GM08714 (cell line): ENCODE data around the gene UQCR11.

Experiments
- H3K4me3 ChIP-seq: fragments of 200-500 bp; sonication (Bioruptor generic); 2 replicates; pipeline ENCODE4 v1.5.1; 2014; ENCODE audit warnings: mild to moderate bottlenecking, low read length, inconsistent platforms
- ZNF274 ChIP-seq: IDR thresholded peaks from 2 replicates; pipeline ENCODE4 v1.6.1; 2012; ENCODE audit warnings: mild to moderate bottlenecking, low read depth, low read length

UQCR11 gene

DNA sequence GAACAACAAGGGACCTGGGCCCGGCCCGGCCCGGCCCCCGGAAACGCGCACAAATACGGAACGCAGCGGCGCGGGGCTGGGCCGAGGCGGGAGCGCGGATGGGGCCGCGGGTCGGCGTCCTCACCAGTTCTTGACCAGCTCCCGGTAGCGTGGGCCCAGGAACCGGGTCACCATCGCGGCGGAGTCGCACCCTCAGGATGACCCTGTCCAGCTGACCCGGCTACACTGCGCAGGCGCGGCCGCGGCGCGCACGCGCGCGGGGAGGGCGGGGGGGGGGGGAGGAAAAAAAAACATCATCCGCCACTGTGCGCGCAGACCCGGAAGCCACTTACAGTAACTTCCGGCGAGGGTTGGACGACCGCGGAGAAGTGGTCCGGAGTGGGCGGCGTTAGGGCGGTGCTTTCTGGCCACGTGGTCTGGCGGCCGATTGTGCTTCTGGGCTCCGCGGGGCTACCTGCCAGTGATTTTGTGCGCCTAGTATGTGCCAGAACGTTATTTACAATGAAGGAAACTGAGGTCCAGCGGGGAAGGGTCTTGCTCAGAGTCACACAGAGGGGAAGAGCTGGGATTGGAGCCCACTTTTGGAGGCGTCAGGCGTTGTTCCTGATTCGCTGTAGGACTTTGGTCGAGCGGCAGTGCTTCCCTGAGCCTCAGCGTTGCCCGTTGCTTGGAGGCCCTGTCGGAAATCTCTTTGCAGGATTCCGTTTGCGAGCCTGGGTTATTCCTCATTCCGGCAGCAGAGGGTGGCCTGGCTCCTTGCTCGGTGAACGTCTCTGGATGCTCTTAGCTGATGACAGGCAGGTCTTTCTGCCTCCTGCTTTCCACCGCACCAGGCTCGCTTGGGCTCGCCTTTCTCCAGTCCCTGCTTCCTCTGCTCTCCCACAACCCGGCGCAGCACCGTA is at the start of gene UQCR11:
Gene UQCR11, minus strand, starts transcription at position 227 of the 902 bp plus-strand sequence. Its CDS starts 53 bp downstream, at position 174.
- TF ChIP-seq ZNF274 = no peak
- peak within 1 kb of the TSS; percentile 98 for H3K4me3 ChIP-seq

DNA sequence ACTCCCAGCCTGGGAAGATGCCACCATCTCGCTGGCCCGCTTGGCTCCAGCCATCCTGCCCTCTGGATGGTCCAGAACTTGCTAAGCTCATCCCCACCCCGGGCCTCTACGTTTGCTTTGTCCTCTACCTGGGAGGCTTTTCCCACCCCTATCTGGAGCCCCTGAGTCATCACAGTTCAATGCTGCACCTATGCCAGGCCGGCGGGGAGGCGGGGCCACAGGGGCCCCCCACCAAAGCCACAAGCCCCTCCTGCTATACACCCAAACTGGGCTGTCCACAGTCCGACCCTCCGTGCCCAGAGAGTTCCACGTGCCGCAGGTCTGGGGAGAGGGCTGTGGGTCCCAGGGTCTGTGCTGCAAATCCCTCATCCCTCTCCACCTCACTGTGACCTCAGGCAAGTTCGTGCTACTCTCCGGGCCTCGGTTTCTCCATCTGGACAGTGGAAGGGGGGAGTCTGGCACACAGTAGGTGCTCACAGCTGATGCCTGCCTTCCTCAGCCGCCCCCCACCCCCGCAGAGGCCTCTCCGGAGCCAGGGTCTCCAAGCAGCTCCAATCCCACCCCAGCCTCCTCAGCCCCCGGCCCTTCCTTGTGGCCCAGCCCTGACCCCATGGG is 49.0 kb upstream of the UQCR11 start:
- H3K4me3 ChIP-seq = no peak overlapping the region
- TF ChIP-seq ZNF274 = no peak

DNA sequence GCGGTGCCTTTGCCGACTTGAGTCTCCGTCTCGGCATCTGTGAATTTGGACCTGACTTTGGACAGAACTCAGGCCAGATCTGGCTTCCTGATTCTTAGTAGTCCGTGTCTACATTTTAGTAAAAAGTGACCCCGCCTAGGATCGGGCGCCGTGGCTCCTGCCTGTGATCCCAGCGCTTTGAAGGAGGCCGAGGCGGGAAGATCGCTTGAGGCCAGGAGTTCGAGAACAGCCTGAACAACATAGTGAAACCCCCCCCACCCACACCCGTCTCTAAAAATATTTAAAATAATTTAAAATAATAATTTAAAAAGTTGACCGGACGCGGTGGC is 48.0 kb upstream of the UQCR11 start:
- no peak for TF ChIP-seq ZNF274
- H3K4me3 ChIP-seq = peak overlapping the region; percentile 61; the same call in 1 of the 2 replicates

DNA sequence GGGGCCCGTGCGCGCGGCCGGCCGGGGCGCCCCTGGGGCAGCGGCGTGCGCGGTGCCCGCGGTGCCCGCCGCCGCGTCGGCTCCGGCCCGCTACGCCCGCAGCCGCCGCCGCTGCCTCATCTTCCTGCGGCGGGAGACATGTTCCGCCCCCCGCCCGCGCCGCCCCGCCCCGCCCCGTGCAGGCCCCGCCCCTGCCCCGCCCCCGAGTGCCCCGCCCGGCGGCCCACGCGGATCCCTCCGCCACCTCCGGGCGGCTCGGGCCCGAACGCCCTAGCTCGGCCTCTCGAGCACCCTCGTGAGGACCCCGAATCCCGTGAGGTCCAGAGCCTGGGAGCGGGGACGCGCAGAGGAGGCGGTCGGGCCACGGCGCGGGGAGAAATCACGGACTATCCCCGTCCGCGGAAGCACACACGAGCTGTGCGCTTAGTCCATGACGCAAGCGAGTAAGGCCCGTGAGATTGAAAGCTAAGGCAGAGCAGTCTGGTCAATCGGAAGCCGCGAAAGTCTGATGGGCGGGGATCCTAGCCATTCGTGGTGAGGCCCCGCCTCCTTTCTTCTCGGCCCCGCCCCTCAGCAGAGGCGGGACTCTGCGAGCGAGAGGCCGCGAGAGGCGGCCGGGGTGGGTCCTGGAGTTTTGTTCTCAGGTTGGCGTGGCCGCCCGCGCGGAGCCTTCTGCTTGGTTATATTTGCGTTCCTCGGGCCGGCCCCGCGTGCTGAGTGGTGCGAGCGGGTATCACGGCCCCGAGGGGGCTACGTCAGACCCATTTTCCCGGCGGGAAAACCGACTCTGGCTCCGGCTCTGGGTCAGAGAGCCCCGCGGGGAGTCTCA is 47.4 kb upstream of the UQCR11 start, which contains the start of gene TCF3:
Gene TCF3, minus strand, starts transcription at position 145 of the 829 bp plus-strand sequence. CDS start 2,367 bp downstream, outside the sequence.
- TF ChIP-seq ZNF274 = no peak
- peak within 1 kb of the TSS; percentile 75 for H3K4me3 ChIP-seq

DNA sequence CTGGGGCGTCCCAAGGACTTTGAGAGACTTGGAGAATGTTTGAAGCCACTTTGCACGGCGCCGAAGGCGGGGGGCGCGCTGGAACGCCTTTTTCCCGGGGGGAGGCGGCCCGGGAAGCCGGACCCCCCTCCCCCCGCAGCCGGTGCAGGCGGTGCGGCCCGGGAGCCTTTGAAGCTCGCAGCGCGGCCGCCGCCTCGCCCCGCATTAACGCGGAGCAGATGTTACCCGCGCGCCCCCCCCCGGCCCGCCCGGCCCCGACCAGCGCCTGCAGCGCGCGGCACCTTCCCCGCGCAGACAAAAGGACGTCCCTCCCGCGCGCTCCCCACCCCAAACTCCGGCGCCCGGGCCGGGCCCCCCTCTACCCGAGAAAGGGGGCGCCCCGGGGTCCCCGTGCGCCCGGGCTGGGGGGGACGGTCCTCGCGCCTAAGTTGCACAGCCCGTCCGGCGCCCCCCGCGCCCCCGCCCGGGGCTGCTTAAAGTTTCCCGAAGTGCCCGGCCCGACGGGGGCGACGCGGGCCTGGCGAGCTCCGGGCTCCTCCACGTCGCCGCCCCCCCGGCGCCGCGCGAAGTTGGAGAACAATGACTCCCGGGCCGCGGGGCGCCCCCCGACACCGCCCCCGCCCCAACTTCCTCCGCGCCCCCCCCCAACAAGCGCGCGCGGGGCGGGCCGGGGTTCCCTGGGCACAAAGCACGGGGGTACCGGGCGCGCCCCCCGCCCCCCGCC is 46.5 kb upstream of the UQCR11 start:
- H3K4me3 ChIP-seq = peak overlapping the region; percentile 75
- no peak for TF ChIP-seq ZNF274

DNA sequence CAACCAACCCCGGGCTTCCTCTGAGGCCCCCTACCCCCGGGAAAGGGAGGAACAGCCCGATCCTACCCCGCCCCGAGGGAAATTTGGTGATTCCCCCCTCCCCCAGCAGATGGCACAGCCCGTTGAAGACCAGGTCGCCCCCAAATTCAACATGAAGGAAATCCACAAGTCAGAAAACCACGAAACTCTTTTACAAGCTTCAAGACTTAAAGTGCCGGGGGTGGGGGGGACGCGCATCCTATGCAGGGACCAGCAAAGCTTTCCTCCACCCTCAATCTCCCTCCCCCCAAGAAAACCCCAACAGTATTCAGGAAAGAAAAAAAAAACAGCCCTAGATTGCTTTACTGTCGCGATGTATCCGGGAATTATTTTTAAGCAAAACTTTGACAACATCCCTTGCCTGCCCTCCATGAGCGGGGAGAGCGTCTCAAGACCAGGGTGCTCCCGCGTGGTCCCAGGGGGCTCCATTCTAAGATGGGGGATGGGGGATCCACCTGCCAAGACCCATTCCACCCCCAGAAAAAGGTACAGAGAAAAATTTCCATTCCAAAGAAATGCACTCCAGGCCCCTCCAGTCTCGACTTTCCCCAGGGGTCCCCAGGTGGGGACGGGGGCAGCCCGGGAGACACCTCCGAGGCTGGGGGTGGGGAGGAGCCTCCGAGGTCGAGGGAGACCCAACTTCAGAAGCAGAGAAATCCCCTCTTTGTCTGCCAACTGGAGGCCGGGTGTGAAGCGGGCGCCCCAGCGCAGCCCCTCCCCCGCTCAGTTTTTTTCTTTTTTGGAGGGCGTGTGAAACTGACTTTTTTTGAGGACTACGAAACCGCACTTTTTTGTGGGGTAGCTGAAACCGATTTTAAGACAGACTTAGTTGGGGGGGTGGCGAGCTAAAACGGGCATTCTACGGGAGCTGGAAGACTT is 45.6 kb upstream of the UQCR11 start:
- no peak for TF ChIP-seq ZNF274
- peak overlapping the region; percentile 75 for H3K4me3 ChIP-seq

DNA sequence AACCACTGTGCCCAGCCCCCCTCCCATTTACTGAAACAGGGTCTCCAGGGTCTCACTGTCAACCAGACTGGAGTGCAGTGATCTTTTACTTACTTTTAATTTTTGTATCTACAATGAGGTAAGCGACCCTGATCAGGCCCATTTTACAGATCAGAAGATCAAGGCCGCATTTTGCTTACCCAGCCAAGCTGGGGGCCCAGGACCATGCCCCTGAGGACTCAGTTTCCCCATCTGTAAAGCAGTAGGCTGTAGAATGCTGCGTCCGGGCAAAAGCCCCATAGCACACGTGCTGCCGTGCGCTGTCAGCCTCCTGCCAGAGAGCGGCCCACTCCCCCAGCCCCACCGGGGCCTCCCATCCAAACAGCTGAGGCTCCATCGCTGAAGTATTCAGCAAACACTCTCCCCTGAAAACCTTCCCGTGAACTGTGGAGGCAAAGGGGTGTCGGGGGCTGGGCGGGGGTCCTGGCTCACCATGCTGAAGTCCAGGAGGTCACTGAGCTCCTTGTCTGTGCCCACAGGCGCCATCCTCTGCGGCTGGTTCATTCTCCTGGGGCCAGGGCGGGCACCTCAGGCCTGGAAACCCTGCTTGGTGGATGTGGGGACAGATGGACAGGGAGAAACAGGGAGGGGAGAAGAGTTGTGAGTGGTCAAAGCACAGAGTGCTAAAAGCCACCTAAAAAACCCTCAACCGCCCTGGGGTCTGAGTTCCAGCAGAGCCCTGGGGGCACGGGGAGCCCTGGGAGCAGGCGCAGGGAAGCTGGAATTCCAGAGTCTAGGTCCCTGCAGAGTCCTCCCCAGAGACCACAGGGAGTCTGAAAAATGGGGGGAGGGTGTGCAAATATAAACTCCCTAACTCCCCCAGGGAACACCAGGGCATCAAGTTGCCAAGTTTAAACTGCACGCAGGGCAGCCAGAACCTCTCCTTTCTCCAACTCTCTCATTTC is 44.7 kb upstream of the UQCR11 start:
- no peak for TF ChIP-seq ZNF274
- H3K4me3 ChIP-seq = peak overlapping the region; percentile 75; the same call in 1 of the 2 replicates

DNA sequence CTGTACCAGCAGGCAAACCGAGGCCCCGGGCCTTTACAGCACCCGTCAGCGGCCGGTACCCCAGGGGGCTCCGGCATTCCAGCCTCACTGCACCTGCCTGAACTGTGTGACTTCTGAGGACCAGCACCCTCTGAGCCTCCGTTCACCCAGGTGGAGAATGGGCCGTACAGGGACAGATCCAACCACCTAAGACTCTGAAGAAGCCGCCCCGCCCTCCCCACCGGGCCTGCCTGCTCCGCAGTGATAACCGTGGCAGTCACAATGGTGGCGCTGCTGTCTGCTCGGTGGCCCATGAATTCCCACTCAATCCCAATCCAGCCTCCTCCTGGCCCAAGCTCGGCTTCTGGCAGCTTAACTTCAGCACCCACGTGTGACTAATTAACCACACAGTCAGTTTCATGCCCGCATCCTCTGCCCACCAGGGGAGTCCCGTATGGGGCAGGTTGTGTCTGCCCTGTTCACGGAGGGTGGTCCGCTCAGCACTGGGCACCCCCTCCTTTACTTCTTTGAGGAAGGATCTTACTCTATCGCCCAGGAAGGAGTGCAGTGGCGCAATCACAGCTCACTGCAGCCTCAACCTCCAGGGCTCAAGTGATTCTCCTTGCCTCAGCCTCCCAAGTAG is 43.8 kb upstream of the UQCR11 start:
- peak overlapping the region; percentile 75; the same call in 1 of the 2 replicates for H3K4me3 ChIP-seq
- TF ChIP-seq ZNF274 = no peak

DNA sequence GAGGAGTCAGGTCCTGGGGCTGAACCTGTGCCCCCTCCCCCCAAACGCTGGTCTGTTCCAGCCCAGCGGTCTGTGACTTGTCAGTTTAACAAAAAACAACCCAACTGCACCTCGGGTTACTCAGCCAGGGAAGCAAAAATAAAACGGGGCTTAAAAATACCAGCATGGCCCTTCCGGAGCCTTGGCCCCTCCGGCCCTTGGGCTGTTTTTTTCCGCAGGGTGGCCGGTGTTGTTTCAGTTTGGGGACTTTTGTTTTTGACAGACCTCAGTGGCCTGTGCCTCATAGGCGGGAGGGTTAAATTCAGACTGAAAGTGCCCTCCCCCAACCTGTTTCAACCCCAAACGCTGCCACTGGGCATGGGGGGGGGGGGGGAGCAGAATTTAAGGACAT is 43.2 kb upstream of the UQCR11 start:
- H3K4me3 ChIP-seq = peak overlapping the region; percentile 75; the same call in 1 of the 2 replicates
- no peak for TF ChIP-seq ZNF274

DNA sequence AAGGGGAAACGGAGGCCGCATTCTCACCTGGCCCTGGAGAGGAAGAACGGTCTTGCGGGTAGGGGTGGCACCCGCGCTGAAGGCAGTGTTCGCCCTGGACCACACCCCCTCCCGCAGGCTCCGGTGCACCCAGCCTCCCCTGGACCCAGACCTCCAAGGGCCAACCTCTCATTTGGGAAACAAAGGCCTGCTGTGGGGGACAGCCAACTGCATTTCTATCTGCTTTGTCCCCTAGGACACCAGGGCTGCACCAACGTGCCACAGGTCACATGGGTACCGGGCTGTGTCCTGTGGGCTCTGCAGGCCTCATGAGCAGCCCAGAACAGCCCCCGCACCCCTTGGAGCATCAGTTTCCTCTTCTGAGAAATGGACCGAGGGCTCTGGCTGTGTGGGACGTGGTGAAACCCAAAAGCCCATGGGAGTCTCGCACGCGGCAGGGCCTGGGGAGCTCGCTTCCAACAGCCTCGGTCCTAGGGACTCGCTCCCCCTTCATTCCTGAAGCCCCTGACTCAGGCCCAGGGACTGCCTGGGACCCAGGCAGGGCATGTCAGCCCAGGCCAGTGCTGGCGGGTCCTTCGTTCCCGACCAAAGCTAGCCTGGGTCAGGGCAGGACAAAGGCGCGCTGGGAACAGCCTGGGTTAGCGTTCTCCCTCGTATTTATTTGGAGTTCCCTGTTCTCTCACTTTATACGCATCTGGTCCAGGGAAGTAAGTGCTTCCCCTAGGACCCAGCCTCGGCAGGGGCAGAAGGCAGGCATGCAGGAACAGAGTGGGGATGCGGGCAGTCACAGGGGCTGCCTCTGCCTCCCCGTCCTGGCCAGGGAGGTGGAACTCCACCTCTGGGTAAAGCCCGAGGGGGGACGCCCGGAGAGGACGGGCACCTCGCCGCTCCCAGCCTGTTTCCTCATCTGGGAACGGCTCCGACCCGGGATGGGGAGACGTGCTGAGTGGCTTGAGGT is 42.5 kb upstream of the UQCR11 start:
- TF ChIP-seq ZNF274 = no peak
- peak overlapping the region; percentile 44; the same call in 1 of the 2 replicates for H3K4me3 ChIP-seq
